BLaER1 treated with 17β-estradiol and CSF1 and Interleukin-3, amounts not matched to agents 10 nM and 100 nM (cell line): Measurements from ENCODE around the gene BASP1.
A peak's percentile ranks its signal among the peaks of the same experiment; 100 is the strongest.

Experiments
- H3K27ac ChIP-seq, 11 experiments: shearing (Covaris generic); formaldehyde crosslinking; 2 replicates each; pipeline ENCODE4 v1.8.1; 2022
- H3K27me3 ChIP-seq, 11 experiments: shearing (Covaris generic); formaldehyde crosslinking; 2 replicates each; pipeline ENCODE4 v1.8.1; 2022
- H3K36me3 ChIP-seq, 11 experiments: shearing (Covaris generic); formaldehyde crosslinking; 2 replicates each; pipeline ENCODE4 v1.8.1; 2022
- H3K4me1 ChIP-seq, 10 experiments: shearing (Covaris generic); formaldehyde crosslinking; 2 replicates each; pipeline ENCODE4 v1.8.1; 2022
- H3K4me2 ChIP-seq, 11 experiments: shearing (Covaris generic); formaldehyde crosslinking; 2 replicates each; pipeline ENCODE4 v1.8.1; 2022
- H3K4me3 ChIP-seq, 10 experiments: shearing (Covaris generic); formaldehyde crosslinking; 2 replicates each; pipeline ENCODE4 v1.8.1; 2022
- H3K9ac ChIP-seq, 11 experiments: shearing (Covaris generic); formaldehyde crosslinking; 2 replicates each; pipeline ENCODE4 v1.8.1; 2022
- H3K9me3 ChIP-seq, 11 experiments: shearing (Covaris generic); formaldehyde crosslinking; replicated peaks in 1 of 11; 2 replicates each; pipeline ENCODE4 v1.8.1; 2022
- H4K20me1 ChIP-seq, 11 experiments: shearing (Covaris generic); formaldehyde crosslinking; 2 replicates each; pipeline ENCODE4 v1.8.1; 2022
- Cebpa-rat ChIP-seq, 11 experiments: shearing (Covaris generic); IDR thresholded peaks; 2 replicates each; pipeline ENCODE4 v1.8.1; 2022

BASP1 gene

GRCh38 chr5:17233488-17233887 is 16.1 kb downstream of the BASP1 start:
- no peak overlapping the region for H3K4me2 ChIP-seq

GRCh38 chr5:17234374-17234773 is 16.9 kb downstream of the BASP1 start:
- no peaks in the 10 kb centered on the region for H3K27me3 ChIP-seq
- H3K4me2 ChIP-seq: peak overlapping the region in 1 of 11 experiments; percentile 18; a peak in 1 of 22 replicates
- H4K20me1 ChIP-seq: peaks cover 0 to 81% (median 0%) of the 10 kb centered on the region in 11 experiments; a peak in 7 of 22 replicates
- H3K36me3 ChIP-seq: peaks cover 0 to 31% (median 15%) of the 10 kb centered on the region in 11 experiments; a peak in 12 of 22 replicates
- peaks cover 0 to 16% (median 0%) of the 10 kb centered on the region in 11 experiments; a peak in 3 of 22 replicates for H3K9me3 ChIP-seq
- no peak for TF ChIP-seq Cebpa-rat (IDR thresholded peaks at IDR 0.05)
- H3K9ac ChIP-seq: no peak overlapping the region
- H3K4me1 ChIP-seq: peaks cover 0 to 28% (median under 1%) of the 10 kb centered on the region in 10 experiments; a peak in 6 of 20 replicates
- H3K27ac ChIP-seq: no peak overlapping the region
- H3K4me3 ChIP-seq: no peak overlapping the region

More at GRCh38 chr5:17233488-17233887, 16.1 kb downstream of the BASP1 start:
- TF ChIP-seq Cebpa-rat (IDR thresholded peaks at IDR 0.05): no peak
- no peaks in the 10 kb centered on the region for H3K27me3 ChIP-seq
- H3K9me3 ChIP-seq: peaks cover 0 to 16% (median 0%) of the 10 kb centered on the region in 11 experiments; a peak in 3 of 22 replicates
- no peak overlapping the region for H3K9ac ChIP-seq
- peaks cover 0 to 82% (median 0%) of the 10 kb centered on the region in 11 experiments; a peak in 7 of 22 replicates for H4K20me1 ChIP-seq
- H3K27ac ChIP-seq: no peak overlapping the region
- H3K4me3 ChIP-seq: no peak overlapping the region
- peaks cover 0 to 31% (median 15%) of the 10 kb centered on the region in 11 experiments; a peak in 12 of 22 replicates for H3K36me3 ChIP-seq
- peaks cover 0 to 37% (median 0%) of the 10 kb centered on the region in 10 experiments; a peak in 6 of 20 replicates for H3K4me1 ChIP-seq

DNA sequence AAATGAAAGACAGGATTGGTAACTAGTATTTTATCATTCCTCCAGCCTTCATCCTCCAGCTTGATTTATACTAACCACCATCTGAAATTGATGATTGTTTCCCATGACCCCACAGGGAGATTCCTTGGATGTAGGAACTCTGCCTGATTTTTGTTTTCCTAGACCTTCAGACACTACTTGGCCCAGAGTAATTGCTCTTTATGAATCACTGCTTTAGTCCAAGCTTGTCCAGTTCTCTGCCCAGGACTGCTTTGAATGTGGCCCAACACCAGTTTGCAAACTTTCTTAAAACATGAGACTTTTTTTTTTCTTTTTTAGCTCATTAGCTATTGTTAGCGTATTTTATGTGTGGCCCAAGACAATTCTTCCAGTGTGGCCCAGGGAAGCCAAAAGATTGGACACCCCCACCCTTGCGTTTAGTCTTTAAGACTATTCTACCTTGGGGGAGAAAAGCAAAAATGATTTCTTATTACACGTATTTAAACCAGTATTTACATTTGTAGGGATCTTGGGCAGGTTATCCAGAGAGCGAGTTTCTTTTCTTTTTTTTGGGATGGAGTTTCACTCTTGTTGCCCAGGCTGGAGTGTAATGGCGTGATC is 18.4 kb downstream of the BASP1 start:
- Histone ChIP-seq H3K36me3 (peaks cover 0 to 23% (median 10%) of the 10 kb centered on the region in 11 experiments; a peak in 12 of 22 replicates), H4K20me1 (peaks cover 0 to 94% (median 0%) of the 10 kb centered on the region in 11 experiments; a peak in 7 of 22 replicates), H3K27me3 (no peaks in the 10 kb centered on the region), H3K4me2 (0 out of 22 replicates have a peak overlapping the region, but pooled peaks of 1 of the 11 experiments have one; percentile 18), H3K4me3 (no peak overlapping the region), H3K9me3 (peaks cover 0 to 16% (median 0%) of the 10 kb centered on the region in 11 experiments; a peak in 3 of 22 replicates), H3K4me1 (peaks cover 0 to 20% (median 0%) of the 10 kb centered on the region in 10 experiments; a peak in 3 of 20 replicates), H3K9ac (no peak overlapping the region), H3K27ac (no peak overlapping the region)
- no peak for TF ChIP-seq Cebpa-rat (IDR thresholded peaks at IDR 0.05)

DNA sequence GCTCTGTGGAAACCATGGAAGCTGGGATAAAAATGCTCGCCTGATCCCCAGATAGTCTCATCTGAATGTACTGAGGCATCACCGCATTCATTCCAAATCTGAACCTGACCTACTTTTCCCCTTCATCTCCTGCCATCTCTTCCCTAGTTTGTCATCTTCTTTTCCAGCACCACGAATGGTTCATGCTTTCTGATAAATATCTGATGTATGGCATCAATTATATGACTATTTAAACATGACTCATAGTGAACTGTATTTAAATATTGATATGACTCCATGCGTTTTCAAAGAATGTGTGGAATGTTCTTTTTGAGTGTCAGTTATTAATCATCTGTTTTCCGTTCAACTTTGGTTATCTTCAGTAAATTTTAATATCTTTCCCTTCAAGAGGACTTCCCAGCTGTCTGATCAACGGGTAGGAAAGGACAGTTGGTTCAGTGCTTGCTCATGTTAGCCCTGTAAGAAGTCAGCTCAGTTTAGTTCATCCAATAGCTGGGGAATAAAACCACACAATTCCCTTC is 21.1 kb downstream of the BASP1 start:
- H3K27ac ChIP-seq: no peak overlapping the region
- no peak overlapping the region for H3K9ac ChIP-seq
- H3K4me1 ChIP-seq: peaks cover 0 to 20% (median 0%) of the 10 kb centered on the region in 10 experiments; a peak in 3 of 20 replicates
- no peak for TF ChIP-seq Cebpa-rat (IDR thresholded peaks at IDR 0.05)
- peaks cover 0 to 96% (median 0%) of the 10 kb centered on the region in 11 experiments; a peak in 6 of 22 replicates for H4K20me1 ChIP-seq
- H3K36me3 ChIP-seq: peaks cover 0 to 15% (median 0%) of the 10 kb centered on the region in 11 experiments; a peak in 4 of 22 replicates
- no peaks in the 10 kb centered on the region for H3K27me3 ChIP-seq
- peaks cover 0 to 14% (median 3%) of the 10 kb centered on the region in 11 experiments; a peak in 4 of 22 replicates for H3K9me3 ChIP-seq
- no peak overlapping the region for H3K4me2 ChIP-seq
- no peak overlapping the region for H3K4me3 ChIP-seq

DNA sequence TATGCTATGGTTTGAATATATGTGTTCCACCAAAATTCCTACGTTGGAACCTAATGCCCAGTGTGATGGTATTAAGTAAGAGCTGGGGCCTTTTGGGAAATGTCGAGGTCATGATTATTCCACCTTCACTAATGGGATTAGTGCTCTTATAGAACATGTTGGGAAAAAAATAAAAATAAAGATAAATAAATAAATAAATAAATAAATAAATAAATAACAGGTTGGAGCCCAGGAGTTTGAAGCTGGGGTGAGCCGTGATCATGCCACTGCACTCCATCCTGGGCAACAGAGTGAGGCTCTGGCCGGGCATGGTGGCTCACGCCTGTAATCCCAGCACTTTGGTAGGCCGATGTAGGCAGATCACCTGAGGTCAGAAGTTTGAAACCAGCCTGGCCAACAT is 22.5 kb downstream of the BASP1 start:
- Histone ChIP-seq H4K20me1 (peaks cover 0 to 93% (median 0%) of the 10 kb centered on the region in 11 experiments; a peak in 6 of 22 replicates), H3K9ac (no peak overlapping the region), H3K27me3 (no peaks in the 10 kb centered on the region), H3K9me3 (peaks cover 0 to 12% (median 3%) of the 10 kb centered on the region in 11 experiments; a peak in 3 of 22 replicates), H3K4me1 (peaks cover 0 to 9% (median 0%) of the 10 kb centered on the region in 10 experiments; a peak in 3 of 20 replicates), H3K27ac (no peak overlapping the region), H3K4me3 (no peak overlapping the region), H3K4me2 (no peak overlapping the region), H3K36me3 (peaks cover 0 to 15% (median 0%) of the 10 kb centered on the region in 11 experiments; a peak in 4 of 22 replicates)
- no peak for TF ChIP-seq Cebpa-rat (IDR thresholded peaks at IDR 0.05)

DNA sequence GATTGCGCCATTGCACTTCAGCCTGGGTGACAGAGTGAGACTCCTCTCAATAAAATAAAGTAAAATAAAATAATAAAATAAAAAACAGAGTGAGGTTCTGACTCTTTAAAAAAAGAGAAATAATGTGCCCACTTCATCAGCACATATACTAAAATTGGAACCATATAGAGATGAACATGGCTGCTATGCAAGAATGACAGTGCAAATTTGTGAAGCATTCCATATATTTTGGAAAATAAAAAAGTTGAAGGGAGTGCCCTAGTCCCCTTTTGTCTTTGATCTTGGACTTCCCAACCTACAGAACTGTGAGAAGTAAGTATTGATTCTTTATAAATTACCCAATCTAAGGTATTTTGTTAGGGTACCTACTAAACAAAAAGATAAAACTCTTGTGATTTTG is 23.1 kb downstream of the BASP1 start:
- Histone ChIP-seq H3K4me1 (peaks cover 0 to 6% (median 0%) of the 10 kb centered on the region in 10 experiments; a peak in 3 of 20 replicates), H3K27ac (no peak overlapping the region)

GRCh38 chr5:17241635-17242034 is 24.2 kb downstream of the BASP1 start:
- Histone ChIP-seq H3K36me3 (peaks cover 0 to 15% (median 0%) of the 10 kb centered on the region in 11 experiments; a peak in 6 of 22 replicates), H3K9ac (no peak overlapping the region), H3K27ac (no peak overlapping the region), H3K4me1 (peaks cover 0 to 6% (median 0%) of the 10 kb centered on the region in 10 experiments; a peak in 1 of 20 replicates), H3K4me3 (no peak overlapping the region), H3K27me3 (no peaks in the 10 kb centered on the region), H4K20me1 (peaks cover 0 to 89% (median 0%) of the 10 kb centered on the region in 11 experiments; a peak in 6 of 22 replicates), H3K4me2 (no peak overlapping the region), H3K9me3 (peaks cover 0 to 6% (median 0%) of the 10 kb centered on the region in 11 experiments; a peak in 2 of 22 replicates)
- no peak for TF ChIP-seq Cebpa-rat (IDR thresholded peaks at IDR 0.05)

More for the DNA sequence above, 23.1 kb downstream of the BASP1 start:
- no peak overlapping the region for H3K4me2 ChIP-seq
- no peaks in the 10 kb centered on the region for H3K27me3 ChIP-seq
- no peak for TF ChIP-seq Cebpa-rat (IDR thresholded peaks at IDR 0.05)
- H3K9ac ChIP-seq: no peak overlapping the region
- peaks cover 0 to 88% (median 0%) of the 10 kb centered on the region in 11 experiments; a peak in 5 of 22 replicates for H4K20me1 ChIP-seq
- peaks cover 0 to 11% (median 3%) of the 10 kb centered on the region in 11 experiments; a peak in 3 of 22 replicates for H3K9me3 ChIP-seq
- H3K4me3 ChIP-seq: no peak overlapping the region
- peaks cover 0 to 15% (median 0%) of the 10 kb centered on the region in 11 experiments; a peak in 4 of 22 replicates for H3K36me3 ChIP-seq

DNA sequence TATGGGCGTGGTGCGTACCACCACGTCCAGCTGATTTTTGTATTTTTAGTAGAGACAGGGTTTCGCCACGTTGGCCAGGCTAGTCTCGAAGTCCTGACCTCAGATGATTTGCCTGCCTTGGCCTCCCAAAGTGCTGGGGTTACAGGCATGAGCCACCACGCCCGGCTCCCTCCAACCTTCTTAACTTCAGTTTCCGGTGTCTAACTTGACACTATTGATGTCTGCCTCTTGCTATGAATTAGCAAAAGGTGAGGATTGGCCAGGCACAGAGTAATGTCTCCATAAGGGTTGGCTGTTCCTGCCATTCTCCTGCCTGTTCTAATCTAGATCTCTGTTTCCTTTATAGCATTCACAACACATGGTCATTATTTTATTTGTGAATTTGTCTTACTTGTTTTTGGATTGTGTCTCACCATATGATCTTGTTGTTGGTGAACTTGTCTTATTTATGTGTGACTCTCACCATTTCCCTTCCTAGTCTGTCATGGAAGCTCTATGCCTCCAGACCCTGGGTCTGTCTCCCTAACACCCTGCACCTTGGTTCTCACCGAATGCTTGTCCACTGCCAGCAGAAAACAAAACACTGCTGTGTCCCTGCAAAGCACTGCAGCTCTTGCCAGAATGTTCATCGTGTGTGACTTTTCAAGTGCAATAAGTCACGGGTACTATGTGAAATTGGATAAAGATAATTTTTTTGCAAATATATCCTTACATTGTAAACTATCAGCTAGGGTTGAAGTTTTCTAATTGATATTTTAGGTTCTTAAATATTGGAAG is 26.0 kb downstream of the BASP1 start:
- H3K9ac ChIP-seq: no peak overlapping the region
- no peak overlapping the region for H3K4me3 ChIP-seq
- TF ChIP-seq Cebpa-rat (IDR thresholded peaks at IDR 0.05): no peak
- no peaks in the 10 kb centered on the region for H3K27me3 ChIP-seq
- H4K20me1 ChIP-seq: peaks cover 0 to 91% (median 0%) of the 10 kb centered on the region in 11 experiments; a peak in 7 of 22 replicates
- H3K4me1 ChIP-seq: peaks cover 0 to 4% (median 0%) of the 10 kb centered on the region in 10 experiments; a peak in 1 of 20 replicates
- H3K9me3 ChIP-seq: peaks cover 0 to 17% (median 0%) of the 10 kb centered on the region in 11 experiments; a peak in 5 of 22 replicates
- H3K4me2 ChIP-seq: no peak overlapping the region
- H3K36me3 ChIP-seq: peaks cover 0 to 24% (median 4%) of the 10 kb centered on the region in 11 experiments; a peak in 7 of 22 replicates
- H3K27ac ChIP-seq: no peak overlapping the region
